OCI-LY7 (cell line): ENCODE data around the gene COL20A1. TPM values are rescaled to one million over a fixed set of nuclear protein-coding genes. Genes with fewer than 3 reads are reported as not detected.

Experiments used
- BruUV-seq: library from RNA; stranded (reverse); fragments of 400-500 nt; replicated peaks from 2 replicates; lab custom pipeline; 2021; lab: Mats Ljungman, UMichigan
- CTCF ChIA-PET: fragments of 300-600 bp; sonication (Branson Sonifier 250); formaldehyde crosslinking; loops from one replicate; lab custom pipeline; 2022; ENCODE audit warnings: antibody characterized with exemption; ENCODE audit not compliant: unreplicated experiment; lab: Charles Lee
- POLR2A ChIA-PET: fragments of 300-600 bp; sonication (Branson Sonifier 250); formaldehyde crosslinking; loops from one replicate; lab custom pipeline; 2022; ENCODE audit warnings: antibody characterized with exemption; lab: Charles Lee
- DNase-seq: peaks from one replicate; pipeline ENCODE4 v3.0.0-alpha.2; 2015; ENCODE audit warnings: low spot score
- H2AFZ ChIP-seq: fragments of 200-600 bp; sonication (generic), shearing (Covaris generic); 2 replicates; pipeline ENCODE4 v1.6.1; 2014; ENCODE audit warnings: mild to moderate bottlenecking, antibody characterized with exemption, low read length, moderate library complexity
- H3K27ac ChIP-seq: fragments of 200-600 bp; sonication (generic); 2 replicates; pipeline ENCODE4 v1.5.1; 2014; ENCODE audit warnings: mixed run types, low read depth, mild to moderate bottlenecking, moderate library complexity, low read length, inconsistent platforms; ENCODE audit not compliant: poor library complexity, severe bottlenecking
- H3K36me3 ChIP-seq: fragments of 200-600 bp; sonication (generic); 2 replicates; pipeline ENCODE4 v1.6.1; 2014; ENCODE audit warnings: mild to moderate bottlenecking, antibody characterized with exemption, low read length, moderate library complexity, mixed read lengths; ENCODE audit not compliant: insufficient read depth
- H3K4me1 ChIP-seq: fragments of 200-600 bp; sonication (generic); 2 replicates; pipeline ENCODE4 v1.5.1; 2014; ENCODE audit warnings: mild to moderate bottlenecking, low read length; ENCODE audit not compliant: insufficient read depth, poor library complexity, severe bottlenecking
- H3K4me2 ChIP-seq: fragments of 200-600 bp; sonication (generic); 2 replicates; pipeline ENCODE4 v1.6.1; 2014; ENCODE audit warnings: mild to moderate bottlenecking, low read length
- H3K4me3 ChIP-seq: fragments of 200-600 bp; sonication (generic); 2 replicates; pipeline ENCODE4 v1.5.1; 2014; ENCODE audit warnings: mild to moderate bottlenecking, low read depth, low read length; ENCODE audit not compliant: poor library complexity, severe bottlenecking
- H3K79me2 ChIP-seq: fragments of 200-600 bp; sonication (generic); 2 replicates; pipeline ENCODE4 v1.6.1; 2016; ENCODE audit warnings: low read depth, mild to moderate bottlenecking, low read length, moderate library complexity, mixed read lengths; ENCODE audit not compliant: insufficient read depth
- H3K9me2 ChIP-seq: fragments of 200-600 bp; sonication (generic); 2 replicates; pipeline ENCODE4 v1.6.1; 2016; ENCODE audit warnings: mild to moderate bottlenecking, low read length, mixed read lengths; ENCODE audit not compliant: insufficient read depth
- H3K9me3 ChIP-seq: fragments of 200-600 bp; sonication (generic); 2 replicates; pipeline ENCODE4 v1.6.1; 2014; ENCODE audit warnings: mild to moderate bottlenecking, mixed run types, low read length, mixed read lengths
- H4K20me1 ChIP-seq: fragments of 200-600 bp; sonication (generic); 2 replicates; pipeline ENCODE4 v1.6.1; 2014; ENCODE audit warnings: mild to moderate bottlenecking, antibody characterized with exemption, low read length, moderate library complexity, mixed read lengths; ENCODE audit not compliant: insufficient read depth
- EZH2phosphoT487 ChIP-seq: fragments of 200-600 bp; sonication (generic); IDR thresholded peaks from 2 replicates; pipeline ENCODE4 v1.6.1; 2018; ENCODE audit warnings: low read depth, borderline replicate concordance, mild to moderate bottlenecking, mixed run types, antibody characterized with exemption, low read length, moderate library complexity, mixed read lengths
- intact Hi-C: fragments of 100-400 bp; cut with micrococcal nuclease; formaldehyde crosslinking; loops from one replicate; pipeline ENCODE4 v1.10.0; 2022; ENCODE audit not compliant: unreplicated experiment
- total RNA-seq, 2 experiments: library from RNA; depleted of rRNA in 1 of 2; stranded (reverse); fragments of >200 nt in 1 of 2; shearing (Covaris generic) in 1 of 2; gene quantifications; 2 replicates each; pipeline ENCODE4 v1.2.3, GENCODE V29; 2014 to 2022
- TF ChIP-seq, protein P1 (sequence below): fragments of 200-600 bp; sonication (generic); conservative IDR thresholded peaks from 2 replicates; pipeline ENCODE4 v1.5.1; 2014; ENCODE audit warnings: mild to moderate bottlenecking, antibody characterized with exemption, low read length, moderate library complexity, mixed read lengths

Gene COL20A1
- total RNA-seq, 2 experiments from 2014 or later: 0.15 TPM; not detected in 1

DNA sequence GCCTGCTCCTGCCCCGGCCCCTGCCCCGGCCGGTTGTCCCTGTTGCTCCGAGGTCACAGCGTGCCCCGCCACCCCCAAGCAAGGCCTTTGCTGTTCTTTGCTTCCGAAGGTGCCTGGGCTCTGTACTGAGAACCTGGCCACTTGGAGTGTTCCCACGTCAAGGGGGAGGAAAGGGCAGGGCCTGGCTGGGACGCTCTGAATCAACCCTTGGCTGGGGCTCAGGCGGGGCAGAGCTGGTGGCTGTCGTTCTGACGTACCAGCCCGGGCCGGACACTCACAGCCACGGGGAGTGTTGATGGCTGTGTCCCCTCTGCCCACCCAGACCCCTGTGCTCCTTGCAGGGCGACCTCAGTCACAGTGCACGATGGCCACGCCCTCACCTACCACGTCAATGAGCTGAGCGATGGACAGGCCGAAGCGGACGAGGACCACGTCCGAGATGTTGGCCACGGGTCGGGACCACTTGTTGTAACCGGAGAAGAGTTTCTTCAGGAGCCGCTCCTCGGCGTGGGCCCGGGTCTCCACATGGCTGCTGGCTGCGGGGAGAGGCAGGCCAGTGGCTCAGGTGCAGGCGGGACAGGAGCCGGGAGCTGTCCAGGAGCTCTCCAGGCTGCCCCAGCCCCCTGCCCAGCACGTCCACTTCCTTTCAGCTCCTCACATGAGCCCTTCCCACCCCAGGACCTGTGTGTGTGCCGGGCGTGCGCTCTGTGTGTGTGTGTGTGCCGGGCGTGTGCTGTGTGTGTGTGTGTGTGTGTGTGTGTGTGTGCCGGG is 66.4 kb downstream of the COL20A1 start:
- Histone ChIP-seq H3K36me3 (no peaks in the 10 kb centered on the region), H3K4me3 (no peak overlapping the region), H3K9me3 (no peaks in the 10 kb centered on the region), H4K20me1 (no peaks in the 10 kb centered on the region), H3K79me2 (no peaks in the 10 kb centered on the region), H3K27ac (no peak overlapping the region), H3K4me2 (no peak overlapping the region), H2AFZ (no peak overlapping the region), H3K4me1 (no peaks in the 10 kb centered on the region), H3K9me2 (no peaks in the 10 kb centered on the region)
- CTCF ChIA-PET: no interaction called here
- intact Hi-C loops: no loop called here
- POLR2A ChIA-PET: no interaction called here
- TF ChIP-seq, protein P1, sequence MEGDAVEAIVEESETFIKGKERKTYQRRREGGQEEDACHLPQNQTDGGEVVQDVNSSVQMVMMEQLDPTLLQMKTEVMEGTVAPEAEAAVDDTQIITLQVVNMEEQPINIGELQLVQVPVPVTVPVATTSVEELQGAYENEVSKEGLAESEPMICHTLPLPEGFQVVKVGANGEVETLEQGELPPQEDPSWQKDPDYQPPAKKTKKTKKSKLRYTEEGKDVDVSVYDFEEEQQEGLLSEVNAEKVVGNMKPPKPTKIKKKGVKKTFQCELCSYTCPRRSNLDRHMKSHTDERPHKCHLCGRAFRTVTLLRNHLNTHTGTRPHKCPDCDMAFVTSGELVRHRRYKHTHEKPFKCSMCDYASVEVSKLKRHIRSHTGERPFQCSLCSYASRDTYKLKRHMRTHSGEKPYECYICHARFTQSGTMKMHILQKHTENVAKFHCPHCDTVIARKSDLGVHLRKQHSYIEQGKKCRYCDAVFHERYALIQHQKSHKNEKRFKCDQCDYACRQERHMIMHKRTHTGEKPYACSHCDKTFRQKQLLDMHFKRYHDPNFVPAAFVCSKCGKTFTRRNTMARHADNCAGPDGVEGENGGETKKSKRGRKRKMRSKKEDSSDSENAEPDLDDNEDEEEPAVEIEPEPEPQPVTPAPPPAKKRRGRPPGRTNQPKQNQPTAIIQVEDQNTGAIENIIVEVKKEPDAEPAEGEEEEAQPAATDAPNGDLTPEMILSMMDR: no peak
- TF ChIP-seq EZH2phosphoT487: no peak
- no peak for DNase-seq
- no TSS peak for BruUV-seq

DNA sequence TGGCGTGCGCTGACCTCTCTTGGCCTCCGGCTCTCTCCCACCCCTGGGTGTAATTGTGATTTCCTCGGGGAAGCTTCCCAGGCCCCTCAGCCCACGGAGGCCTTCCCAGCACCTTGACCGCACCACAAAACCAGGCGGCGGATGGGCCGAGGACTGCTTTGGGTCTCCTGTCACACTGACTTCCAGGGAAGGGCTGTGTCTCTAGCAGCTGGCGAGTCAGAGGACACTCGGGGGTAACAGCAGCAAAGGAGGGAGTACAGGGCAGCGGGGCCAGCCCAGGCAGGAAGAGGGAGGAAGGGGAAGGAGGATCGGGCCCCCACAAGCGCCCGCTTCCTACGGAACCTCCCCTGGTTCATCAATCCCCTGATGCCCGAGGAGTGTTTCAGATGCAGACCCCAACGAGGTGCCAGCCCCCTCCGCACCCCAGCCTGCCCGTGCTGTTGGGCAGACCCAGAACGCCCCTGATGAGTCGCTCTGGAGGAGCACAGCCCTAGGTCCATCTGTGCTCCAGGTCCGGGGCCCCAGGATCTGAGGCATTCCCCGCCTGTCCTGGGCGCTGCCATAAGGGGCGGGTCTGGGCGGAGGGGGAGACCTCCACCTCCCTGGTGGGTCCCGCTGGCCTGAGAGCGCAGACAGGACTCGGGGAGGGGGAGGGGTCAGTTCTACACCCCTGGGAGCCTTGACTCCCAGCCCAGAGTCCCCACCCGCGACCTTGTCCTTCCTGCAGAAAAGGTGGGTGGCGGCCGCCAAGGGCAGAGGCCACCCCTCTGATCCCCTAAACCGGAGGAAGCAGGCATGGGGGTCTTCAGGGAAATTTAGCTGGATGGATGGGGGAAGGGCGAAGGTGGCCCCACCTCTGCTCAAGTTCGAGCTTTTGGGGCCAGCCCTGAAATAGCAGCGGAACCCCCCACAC is 67.2 kb downstream of the COL20A1 start:
- Histone ChIP-seq H3K79me2 (no peaks in the 10 kb centered on the region), H3K4me2 (no peak overlapping the region), H3K27ac (no peak overlapping the region), H3K9me3 (no peaks in the 10 kb centered on the region), H2AFZ (no peak overlapping the region), H3K36me3 (no peaks in the 10 kb centered on the region), H4K20me1 (no peaks in the 10 kb centered on the region), H3K4me3 (no peak overlapping the region), H3K4me1 (no peaks in the 10 kb centered on the region), H3K9me2 (no peaks in the 10 kb centered on the region)
- POLR2A ChIA-PET: no interaction called here
- BruUV-seq: no TSS peak
- TF ChIP-seq EZH2phosphoT487: no peak
- TF ChIP-seq, protein P1: no peak
- CTCF ChIA-PET: no interaction called here
- DNase-seq: no peak
- intact Hi-C loops: no loop called here
